Natural killer cell (primary cell): Measurements from ENCODE around the gene TIMM44. TPM values are rescaled to one million over a fixed set of nuclear protein-coding genes. Genes with fewer than 3 reads are reported as not detected.

Experiments used
- ATAC-seq, 3 donors: fragments of 150-1000 bp in 2 of 3; fragments of 200-7000 bp in 1 of 3; cut with Tn5 transposase; 1 replicate in 1 of 3; 2 replicates in 2 of 3; pipeline ENCODE4 v1.10.0; 2021; ENCODE audit warnings: mild to moderate bottlenecking in 2 of 3, moderate library complexity in 2 of 3
- DNase-seq, 2 donors: peaks; one replicate each; pipeline versions ENCODE4 v3.0.0 to v3.0.0-alpha.2; 2013 to 2021; ENCODE audit warnings: mixed read lengths in 1 of 2
- H3K27ac ChIP-seq: one replicate; pipeline ENCODE4 v1.5.1; 2013; ENCODE audit warnings: mild to moderate bottlenecking, low read length
- H3K27me3 ChIP-seq: one replicate; pipeline ENCODE4 v1.6.1; 2013; ENCODE audit warnings: low read length; ENCODE audit not compliant: control insufficient read depth, insufficient read depth
- H3K36me3 ChIP-seq: one replicate; pipeline ENCODE4 v1.6.1; 2013; ENCODE audit warnings: low read length; ENCODE audit not compliant: control insufficient read depth, insufficient read depth
- H3K4me1 ChIP-seq: one replicate; pipeline ENCODE4 v1.6.1; 2013; ENCODE audit warnings: low read length; ENCODE audit not compliant: control insufficient read depth, insufficient read depth
- H3K4me3 ChIP-seq: one replicate; pipeline ENCODE4 v1.5.1; 2013; ENCODE audit warnings: low read length
- H3K9me3 ChIP-seq: one replicate; pipeline ENCODE4 v1.6.1; 2013; ENCODE audit warnings: low read length; ENCODE audit not compliant: control insufficient read depth, insufficient read depth
- H3K27ac Mint-ChIP-seq, 2 donors: one replicate each; pipeline ENCODE4 v1.8.0; 2022; ENCODE audit warnings: mild to moderate bottlenecking in 2 of 2, mixed read lengths in 2 of 2, moderate library complexity in 1 of 2
- H3K27me3 Mint-ChIP-seq, 2 donors: one replicate each; pipeline ENCODE4 v1.8.0; 2022; ENCODE audit warnings: low read depth in 2 of 2, mixed read lengths in 2 of 2
- H3K36me3 Mint-ChIP-seq: one replicate; pipeline ENCODE4 v1.8.0; 2022; ENCODE audit warnings: mixed read lengths
- H3K4me1 Mint-ChIP-seq, 2 donors: one replicate each; pipeline ENCODE4 v1.8.0; 2022; ENCODE audit warnings: mixed read lengths in 2 of 2
- H3K4me3 Mint-ChIP-seq: one replicate; pipeline ENCODE4 v1.8.0; 2022; ENCODE audit warnings: mild to moderate bottlenecking, moderate library complexity, mixed read lengths
- H3K9me3 Mint-ChIP-seq, 2 donors: one replicate each; pipeline ENCODE4 v1.8.0; 2022; ENCODE audit warnings: mixed read lengths in 2 of 2
- WGBS: methylation state at CpG from one replicate; pipeline ENCODE4 v1.1.7; 2013; ENCODE audit warnings: missing lambda C conversion rate; ENCODE audit not compliant: insufficient coverage; 5-methylcytosine and 5-hydroxymethylcytosine counted together
- intact Hi-C: fragments of 100-400 bp; cut with micrococcal nuclease; formaldehyde crosslinking; loops from one replicate; pipeline ENCODE4 v1.14.2; 2022
- total RNA-seq, 4 donors: library from RNA; stranded (reverse); fragments of 120-200 nt in 1 of 4; gene quantifications; one replicate each; pipeline versions ENCODE4 v1.2.3 to v1.2.4, GENCODE V29; 2013 to 2022
- TF ChIP-seq, protein P1 (sequence below): fragments of 200-600 bp; IDR thresholded peaks from one replicate; pipeline ENCODE4 v1.8.0; 2022; ENCODE audit warnings: antibody characterized with exemption

TIMM44 gene
- total RNA-seq, 3 donors from 2014 or later (not counting 1 experiment from before 2014, with no cell fraction given) = 83.3 to 116 (median 89.4) TPM

DNA sequence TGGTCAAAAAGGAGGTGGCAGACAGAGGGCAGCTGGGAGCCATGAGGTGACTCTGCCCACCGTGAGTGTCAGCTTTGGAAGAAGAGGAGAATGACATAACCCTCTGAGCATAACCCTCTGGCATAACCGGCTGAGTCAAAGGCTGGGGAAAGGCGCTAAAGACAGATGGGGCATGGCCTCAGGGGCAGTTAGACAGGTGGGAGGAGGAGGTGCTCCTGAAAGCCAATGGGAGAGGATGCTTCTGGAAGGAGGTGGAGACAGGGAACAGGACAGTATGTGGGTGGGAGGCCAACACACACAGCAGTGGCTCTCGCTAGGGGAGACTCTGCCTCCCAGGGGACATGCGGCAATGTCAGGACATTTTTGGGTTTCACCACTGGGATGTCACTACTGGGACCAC, 44.8 kb upstream of the TIMM44 start:
- TF ChIP-seq, protein P1, sequence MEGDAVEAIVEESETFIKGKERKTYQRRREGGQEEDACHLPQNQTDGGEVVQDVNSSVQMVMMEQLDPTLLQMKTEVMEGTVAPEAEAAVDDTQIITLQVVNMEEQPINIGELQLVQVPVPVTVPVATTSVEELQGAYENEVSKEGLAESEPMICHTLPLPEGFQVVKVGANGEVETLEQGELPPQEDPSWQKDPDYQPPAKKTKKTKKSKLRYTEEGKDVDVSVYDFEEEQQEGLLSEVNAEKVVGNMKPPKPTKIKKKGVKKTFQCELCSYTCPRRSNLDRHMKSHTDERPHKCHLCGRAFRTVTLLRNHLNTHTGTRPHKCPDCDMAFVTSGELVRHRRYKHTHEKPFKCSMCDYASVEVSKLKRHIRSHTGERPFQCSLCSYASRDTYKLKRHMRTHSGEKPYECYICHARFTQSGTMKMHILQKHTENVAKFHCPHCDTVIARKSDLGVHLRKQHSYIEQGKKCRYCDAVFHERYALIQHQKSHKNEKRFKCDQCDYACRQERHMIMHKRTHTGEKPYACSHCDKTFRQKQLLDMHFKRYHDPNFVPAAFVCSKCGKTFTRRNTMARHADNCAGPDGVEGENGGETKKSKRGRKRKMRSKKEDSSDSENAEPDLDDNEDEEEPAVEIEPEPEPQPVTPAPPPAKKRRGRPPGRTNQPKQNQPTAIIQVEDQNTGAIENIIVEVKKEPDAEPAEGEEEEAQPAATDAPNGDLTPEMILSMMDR = no peak
- DNase-seq = no peak
- intact Hi-C loops = no loop called here
- no peaks in the 10 kb centered on the region for H3K27me3 ChIP-seq
- H3K4me3 ChIP-seq = no peak overlapping the region
- 94% methylated on average over 5 of the region's 5 CpGs for WGBS
- no peak for ATAC-seq
- H3K27me3 Mint-ChIP-seq = no peaks in the 10 kb centered on the region
- H3K4me1 Mint-ChIP-seq = peaks cover 27 to 28% of the 10 kb centered on the region in 2 donors
- no peaks in the 10 kb centered on the region for H3K9me3 Mint-ChIP-seq
- H3K36me3 Mint-ChIP-seq = no peaks in the 10 kb centered on the region
- no peak overlapping the region for H3K4me3 Mint-ChIP-seq
- peaks cover 60% of the 10 kb centered on the region for H3K36me3 ChIP-seq
- H3K4me1 ChIP-seq = no peaks in the 10 kb centered on the region
- H3K9me3 ChIP-seq = no peaks in the 10 kb centered on the region
- no peak overlapping the region for H3K27ac ChIP-seq
- H3K27ac Mint-ChIP-seq = peak overlapping the region in 1 of 2 donors; percentile 49

DNA sequence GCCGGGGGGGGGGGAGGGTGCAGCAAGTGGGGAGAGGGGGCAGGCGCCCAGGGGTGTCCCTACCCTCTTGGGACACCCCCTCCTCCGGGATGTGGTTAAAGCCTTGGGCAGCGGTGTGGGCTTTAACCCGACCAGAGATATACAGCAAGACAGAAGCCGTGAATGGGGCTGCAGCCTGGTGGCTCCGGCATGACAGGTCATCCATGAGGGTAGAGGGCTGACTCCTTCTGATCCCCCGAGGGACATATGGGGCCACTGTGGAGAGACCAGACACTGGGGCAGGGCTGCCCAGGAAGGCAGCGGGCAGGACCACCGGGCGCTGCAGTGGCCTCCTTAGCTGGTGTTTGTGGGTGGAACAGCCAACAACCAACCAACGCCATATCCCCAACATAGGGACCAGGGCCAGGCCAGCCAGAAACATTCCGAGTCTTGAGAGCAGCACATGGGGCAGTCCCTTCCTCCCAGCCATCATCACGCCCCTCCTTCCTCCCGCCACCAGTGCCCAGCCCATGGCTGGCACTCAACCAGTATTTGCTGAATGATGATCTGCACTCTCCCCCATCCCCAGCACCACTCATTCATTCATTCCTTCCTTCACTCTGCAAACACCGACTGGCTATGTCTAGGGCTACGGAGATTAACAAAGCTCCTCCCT, 43.8 kb upstream of the TIMM44 start:
- H3K4me3 ChIP-seq = no peak overlapping the region
- H3K9me3 Mint-ChIP-seq = no peaks in the 10 kb centered on the region
- TF ChIP-seq, protein P1 = no peak
- no peak overlapping the region for H3K27ac ChIP-seq
- H3K9me3 ChIP-seq = no peaks in the 10 kb centered on the region
- peak overlapping the region in 1 of 2 donors; percentile 49 for H3K27ac Mint-ChIP-seq
- ATAC-seq = no peak
- no peaks in the 10 kb centered on the region for H3K36me3 Mint-ChIP-seq
- intact Hi-C loops = no loop called here
- H3K27me3 ChIP-seq = no peaks in the 10 kb centered on the region
- no peak overlapping the region for H3K4me3 Mint-ChIP-seq
- 93% methylated on average over 17 of the region's 17 CpGs for WGBS
- H3K4me1 ChIP-seq = no peaks in the 10 kb centered on the region
- peaks cover 20 to 27% of the 10 kb centered on the region in 2 donors for H3K4me1 Mint-ChIP-seq
- H3K27me3 Mint-ChIP-seq = no peaks in the 10 kb centered on the region
- no peak for DNase-seq
- peaks cover 61% of the 10 kb centered on the region for H3K36me3 ChIP-seq

DNA sequence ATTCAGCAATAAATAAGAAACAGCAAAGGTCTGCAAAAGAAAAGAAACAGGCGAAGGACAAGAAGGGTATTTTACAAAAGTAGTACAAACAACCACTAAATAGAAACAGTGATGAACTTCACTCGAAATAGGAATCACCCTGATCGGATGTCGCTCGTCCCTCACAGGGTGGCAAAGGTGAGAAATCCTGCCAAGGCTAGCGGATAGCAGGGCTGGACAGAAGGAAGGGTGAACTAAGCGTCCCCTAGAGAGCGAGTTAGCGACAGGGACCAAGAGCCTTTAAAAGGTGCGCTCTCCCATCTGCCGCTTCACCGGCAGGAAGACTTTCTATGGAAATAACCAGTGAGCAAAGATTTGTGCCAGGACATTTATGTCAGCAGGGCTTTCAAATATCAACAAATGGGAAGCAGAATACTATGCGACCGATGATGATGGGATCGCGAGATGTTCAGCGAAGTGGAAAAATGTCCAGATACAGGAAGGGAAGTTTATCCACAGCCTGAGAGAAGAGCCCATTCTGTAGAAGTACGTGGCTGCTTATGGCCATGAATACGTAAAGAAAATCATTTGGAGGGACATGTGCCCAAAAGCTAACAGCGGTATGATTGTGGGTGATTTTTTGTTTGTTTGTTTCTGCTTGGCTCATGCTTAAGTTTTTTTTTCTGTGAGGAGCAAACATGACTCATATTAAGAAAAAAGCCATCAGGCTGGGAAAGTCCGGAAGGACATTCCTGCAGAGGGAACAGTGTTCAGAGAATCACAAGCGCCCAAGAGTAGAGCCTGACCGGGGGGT, 43.1 kb upstream of the TIMM44 start:
- H3K4me3 ChIP-seq = no peak overlapping the region
- TF ChIP-seq, protein P1 = no peak
- peaks cover 62% of the 10 kb centered on the region for H3K36me3 ChIP-seq
- no peaks in the 10 kb centered on the region for H3K4me1 ChIP-seq
- no peak overlapping the region for H3K27ac ChIP-seq
- DNase-seq (no peak), ATAC-seq (no peak)
- 92% methylated on average over 23 of the region's 23 CpGs for WGBS
- H3K4me3 Mint-ChIP-seq = no peak overlapping the region
- no peaks in the 10 kb centered on the region for H3K27me3 Mint-ChIP-seq
- intact Hi-C loops = no loop called here
- H3K36me3 Mint-ChIP-seq = no peaks in the 10 kb centered on the region
- no peaks in the 10 kb centered on the region for H3K9me3 Mint-ChIP-seq
- H3K4me1 Mint-ChIP-seq = peaks cover 19 to 27% of the 10 kb centered on the region in 2 donors
- peak overlapping the region in 1 of 2 donors; percentile 65 for H3K27ac Mint-ChIP-seq
- H3K27me3 ChIP-seq = no peaks in the 10 kb centered on the region
- no peaks in the 10 kb centered on the region for H3K9me3 ChIP-seq
